Measurements from ENCODE around the gene PKN3. TPM values are rescaled to one million over a fixed set of nuclear protein-coding genes. Genes with fewer than 3 reads are reported as not detected.

The PKN3 gene
- total and polyA plus RNA-seq, 2 of the 13 experiments (the other 11 are each of a cell fraction or from before 2014, with no cell fraction given), result 10.5 to 13.2 TPM

GRCh38 chr9:128684325-128685199 lies 17.7 kb upstream of the PKN3 start (continued):
- TF ChIP-seq U2AF1 (optimal IDR thresholded peaks at IDR 0.05; ENCODE audit: low read depth, low read length) (no peak), ZNF432 (CRISPR knock-in tag; IDR thresholded peaks at IDR 0.05; ENCODE audit: borderline replicate concordance) (no peak), ZNF260 (CRISPR knock-in tag; IDR thresholded peaks at IDR 0.05; ENCODE audit: borderline replicate concordance, low read depth) (no peak), PHF21A (CRISPR knock-in tag; IDR thresholded peaks at IDR 0.05) (peak; percentile 33), MTA1 (CRISPR knock-in tag; IDR thresholded peaks at IDR 0.05; ENCODE audit: borderline replicate concordance) (peak; percentile 61; the same call in 1 of the 2 replicates), AGO1 (IDR thresholded peaks at IDR 0.05; ENCODE audit: low read depth, low read length, poor library complexity, severe bottlenecking) (no peak), U2AF2 (IDR thresholded peaks at IDR 0.05; ENCODE audit: low read depth, low read length) (no peak), DZIP1 (CRISPR knock-in tag; IDR thresholded peaks at IDR 0.05) (no peak), CEBPB (IDR thresholded peaks at IDR 0.05; ENCODE audit: borderline replicate concordance, low read depth, low read length) (no peak), ZNF615 (CRISPR knock-in tag; IDR thresholded peaks at IDR 0.05; ENCODE audit: borderline replicate concordance) (no peak), LRRFIP1 (CRISPR knock-in tag; conservative IDR thresholded peaks at IDR 0.05) (no peak), ZMYM3 (CRISPR knock-in tag; IDR thresholded peaks at IDR 0.05) (no peak; the same call in 1 of the 2 replicates), KLF6 (CRISPR knock-in tag; IDR thresholded peaks at IDR 0.05) (no peak; the same call in 1 of the 2 replicates)
- TF ChIP-seq, protein P1, sequence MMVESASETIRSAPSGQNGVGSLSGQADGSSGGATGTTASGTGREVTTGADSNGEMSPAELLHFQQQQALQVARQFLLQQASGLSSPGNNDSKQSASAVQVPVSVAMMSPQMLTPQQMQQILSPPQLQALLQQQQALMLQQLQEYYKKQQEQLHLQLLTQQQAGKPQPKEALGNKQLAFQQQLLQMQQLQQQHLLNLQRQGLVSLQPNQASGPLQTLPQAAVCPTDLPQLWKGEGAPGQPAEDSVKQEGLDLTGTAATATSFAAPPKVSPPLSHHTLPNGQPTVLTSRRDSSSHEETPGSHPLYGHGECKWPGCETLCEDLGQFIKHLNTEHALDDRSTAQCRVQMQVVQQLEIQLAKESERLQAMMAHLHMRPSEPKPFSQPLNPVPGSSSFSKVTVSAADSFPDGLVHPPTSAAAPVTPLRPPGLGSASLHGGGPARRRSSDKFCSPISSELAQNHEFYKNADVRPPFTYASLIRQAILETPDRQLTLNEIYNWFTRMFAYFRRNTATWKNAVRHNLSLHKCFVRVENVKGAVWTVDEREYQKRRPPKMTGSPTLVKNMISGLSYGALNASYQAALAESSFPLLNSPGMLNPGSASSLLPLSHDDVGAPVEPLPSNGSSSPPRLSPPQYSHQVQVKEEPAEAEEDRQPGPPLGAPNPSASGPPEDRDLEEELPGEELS (CRISPR knock-in tag; IDR thresholded peaks at IDR 0.05), result no peak
